WI38 (cell line): ENCODE results near the gene ZSCAN21.

ENCODE experiments used
- H3K4me3 ChIP-seq: 2 replicates; pipeline ENCODE4 v1.5.1; 2011; ENCODE audit warnings: low read depth, mild to moderate bottlenecking, control low read depth, low read length
- TF ChIP-seq, protein P1 (sequence below): IDR thresholded peaks from 2 replicates; pipeline ENCODE4 v1.5.1; 2012; ENCODE audit warnings: low read depth, mild to moderate bottlenecking, control low read depth, low read length

The ZSCAN21 gene

GRCh38 chr7:100101016-100101862 lies 51.7 kb downstream of the ZSCAN21 start, which contains the start of the genes AP4M1 and MCM7:
Gene AP4M1, plus strand, starts transcription at chr7:100101643. Its CDS starts 72 bp downstream, at chr7:100101715.
Gene MCM7, minus strand, starts transcription at chr7:100101397. Its CDS starts 103 bp downstream, at chr7:100101294.
- TF ChIP-seq, protein P1, sequence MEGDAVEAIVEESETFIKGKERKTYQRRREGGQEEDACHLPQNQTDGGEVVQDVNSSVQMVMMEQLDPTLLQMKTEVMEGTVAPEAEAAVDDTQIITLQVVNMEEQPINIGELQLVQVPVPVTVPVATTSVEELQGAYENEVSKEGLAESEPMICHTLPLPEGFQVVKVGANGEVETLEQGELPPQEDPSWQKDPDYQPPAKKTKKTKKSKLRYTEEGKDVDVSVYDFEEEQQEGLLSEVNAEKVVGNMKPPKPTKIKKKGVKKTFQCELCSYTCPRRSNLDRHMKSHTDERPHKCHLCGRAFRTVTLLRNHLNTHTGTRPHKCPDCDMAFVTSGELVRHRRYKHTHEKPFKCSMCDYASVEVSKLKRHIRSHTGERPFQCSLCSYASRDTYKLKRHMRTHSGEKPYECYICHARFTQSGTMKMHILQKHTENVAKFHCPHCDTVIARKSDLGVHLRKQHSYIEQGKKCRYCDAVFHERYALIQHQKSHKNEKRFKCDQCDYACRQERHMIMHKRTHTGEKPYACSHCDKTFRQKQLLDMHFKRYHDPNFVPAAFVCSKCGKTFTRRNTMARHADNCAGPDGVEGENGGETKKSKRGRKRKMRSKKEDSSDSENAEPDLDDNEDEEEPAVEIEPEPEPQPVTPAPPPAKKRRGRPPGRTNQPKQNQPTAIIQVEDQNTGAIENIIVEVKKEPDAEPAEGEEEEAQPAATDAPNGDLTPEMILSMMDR = no peak
- peak within 1 kb of the TSS; percentile 78 for H3K4me3 ChIP-seq

DNA sequence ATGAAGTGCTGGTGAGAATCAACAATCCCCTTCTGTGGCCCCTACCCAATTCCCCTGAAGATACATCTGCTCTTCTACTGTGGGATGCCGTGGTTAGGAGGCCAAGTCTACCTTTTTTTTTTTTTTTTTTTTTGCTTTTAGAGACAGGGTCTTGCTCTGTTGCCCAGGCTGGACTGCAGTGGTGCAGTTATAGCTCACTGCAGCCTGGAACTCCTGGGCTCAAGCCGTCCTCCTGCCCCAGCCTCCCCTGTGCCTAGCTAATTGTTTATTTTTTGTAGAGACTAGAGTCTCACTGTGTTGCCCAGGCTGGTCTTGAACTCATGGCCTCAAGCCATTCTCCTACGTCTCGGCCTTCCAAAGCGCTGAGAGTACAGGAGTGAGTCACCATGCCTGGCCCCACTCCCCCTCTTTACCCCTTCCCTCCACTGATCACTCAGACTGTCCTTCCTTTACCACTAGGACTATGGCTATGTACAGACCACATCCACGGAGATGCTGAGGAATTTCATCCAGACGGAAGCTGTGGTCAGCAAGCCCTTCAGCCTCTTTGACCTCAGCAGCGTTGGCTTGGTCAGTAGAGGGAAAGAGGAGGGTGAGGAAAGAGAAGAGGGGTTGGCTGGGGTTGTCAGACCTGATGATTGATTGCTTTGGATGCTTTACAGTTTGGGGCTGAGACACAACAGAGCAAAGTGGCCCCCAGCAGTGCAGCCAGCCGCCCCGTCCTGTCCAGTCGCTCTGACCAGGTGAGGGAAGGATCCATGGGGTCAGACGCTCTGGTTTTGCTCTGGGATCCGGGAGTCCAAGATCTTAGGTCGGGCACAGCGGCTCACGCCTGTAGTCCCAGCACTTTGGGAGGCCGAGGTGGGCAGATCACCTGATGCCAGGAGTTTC lies 53.6 kb downstream of the ZSCAN21 start:
- H3K4me3 ChIP-seq = no peak overlapping the region
- TF ChIP-seq, protein P1 = no peak

GRCh38 chr7:100105534-100105933 lies 56.0 kb downstream of the ZSCAN21 start:
- TF ChIP-seq, protein P1 = no peak
- no peak overlapping the region for H3K4me3 ChIP-seq

DNA sequence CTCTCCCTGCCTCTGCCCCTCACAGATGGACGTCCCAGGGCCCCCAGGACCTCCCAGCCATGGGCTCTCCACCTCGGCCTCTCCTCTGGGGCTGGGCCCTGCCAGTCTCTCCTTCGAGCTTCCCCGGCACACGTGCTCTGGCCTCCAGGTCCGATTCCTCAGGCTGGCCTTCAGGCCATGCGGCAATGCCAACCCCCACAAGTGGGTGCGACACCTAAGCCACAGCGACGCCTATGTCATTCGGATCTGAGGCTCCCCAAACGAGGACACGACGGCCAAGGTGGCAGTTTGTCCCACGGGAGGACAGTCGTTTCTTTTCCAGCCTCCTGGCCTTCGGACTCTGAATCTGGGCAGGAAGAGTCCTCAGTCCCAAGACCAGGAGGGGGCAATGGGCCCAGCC lies 57.1 kb downstream of the ZSCAN21 start:
- TF ChIP-seq, protein P1 = no peak
- H3K4me3 ChIP-seq = no peak overlapping the region

- TF ChIP-seq, protein P1 = no peak
- no peak overlapping the region for H3K4me3 ChIP-seq
Observed at GRCh38 chr7:100107125-100107737, 57.7 kb downstream of the ZSCAN21 start.

DNA sequence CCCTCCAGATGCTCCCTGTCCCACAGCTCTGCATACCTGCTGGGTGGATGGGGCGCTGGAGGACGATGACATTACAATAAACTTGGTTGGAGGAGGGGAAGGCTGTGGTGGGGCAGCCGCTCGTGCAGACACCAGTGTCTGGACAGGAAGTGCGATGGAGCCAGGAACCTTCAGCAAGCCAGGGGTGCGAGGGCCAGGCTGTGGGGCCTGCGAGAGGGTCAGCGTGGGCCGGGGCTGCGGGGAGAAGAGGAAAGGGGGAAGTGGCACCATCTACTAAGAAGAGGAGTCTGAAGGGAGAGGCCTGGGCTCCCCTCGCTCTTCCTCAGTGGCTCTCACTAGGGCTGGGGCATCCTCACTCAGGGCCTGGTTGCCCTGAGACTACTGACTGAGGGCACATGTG lies 58.3 kb downstream of the ZSCAN21 start:
- H3K4me3 ChIP-seq = no peak overlapping the region
- TF ChIP-seq, protein P1 = no peak
